NCI-H2029 (cell line): ENCODE measurements around the gene RNU7-1.
A peak's percentile ranks its signal among the peaks of the same experiment; 100 is the strongest.

Experiments
- DNase-seq: peaks from one replicate; lab custom pipeline; 2025; lab: John Stamatoyannopoulos, UW

The RNU7-1 gene

GRCh38 chr12:6917491-6918231, 26.0 kb upstream of the RNU7-1 start:
- DNase-seq = no peak

DNA sequence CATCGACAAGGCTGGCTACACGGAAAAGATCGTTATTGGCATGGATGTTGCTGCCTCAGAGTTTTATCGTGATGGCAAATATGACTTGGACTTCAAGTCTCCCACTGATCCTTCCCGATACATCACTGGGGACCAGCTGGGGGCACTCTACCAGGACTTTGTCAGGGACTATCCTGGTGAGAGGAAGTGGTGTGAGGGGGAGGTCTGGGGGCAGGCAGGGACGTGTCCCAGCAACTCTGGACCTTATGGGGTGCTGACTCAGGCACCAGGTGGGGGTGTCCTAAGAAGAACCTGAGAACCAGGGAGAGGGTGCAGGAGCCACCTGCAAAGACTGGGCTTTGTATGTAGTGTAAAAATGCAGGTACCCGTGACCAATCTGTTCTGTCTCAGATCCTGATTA, 24.0 kb upstream of the RNU7-1 start:
- no peak for DNase-seq

DNA sequence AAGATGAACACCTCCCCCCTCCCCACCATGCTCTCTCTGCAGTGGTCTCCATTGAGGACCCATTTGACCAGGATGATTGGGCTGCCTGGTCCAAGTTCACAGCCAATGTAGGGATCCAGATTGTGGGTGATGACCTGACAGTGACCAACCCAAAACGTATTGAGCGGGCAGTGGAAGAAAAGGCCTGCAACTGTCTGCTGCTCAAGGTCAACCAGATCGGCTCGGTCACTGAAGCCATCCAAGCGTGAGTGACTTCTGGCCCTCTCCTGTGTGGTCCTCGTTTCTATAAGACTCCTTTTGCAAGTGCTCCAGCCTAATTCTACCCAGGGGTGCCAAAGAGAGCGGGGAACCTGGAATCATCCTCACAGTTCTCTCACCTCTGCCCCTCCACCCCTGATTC, 22.1 kb upstream of the RNU7-1 start:
- no peak for DNase-seq

DNA sequence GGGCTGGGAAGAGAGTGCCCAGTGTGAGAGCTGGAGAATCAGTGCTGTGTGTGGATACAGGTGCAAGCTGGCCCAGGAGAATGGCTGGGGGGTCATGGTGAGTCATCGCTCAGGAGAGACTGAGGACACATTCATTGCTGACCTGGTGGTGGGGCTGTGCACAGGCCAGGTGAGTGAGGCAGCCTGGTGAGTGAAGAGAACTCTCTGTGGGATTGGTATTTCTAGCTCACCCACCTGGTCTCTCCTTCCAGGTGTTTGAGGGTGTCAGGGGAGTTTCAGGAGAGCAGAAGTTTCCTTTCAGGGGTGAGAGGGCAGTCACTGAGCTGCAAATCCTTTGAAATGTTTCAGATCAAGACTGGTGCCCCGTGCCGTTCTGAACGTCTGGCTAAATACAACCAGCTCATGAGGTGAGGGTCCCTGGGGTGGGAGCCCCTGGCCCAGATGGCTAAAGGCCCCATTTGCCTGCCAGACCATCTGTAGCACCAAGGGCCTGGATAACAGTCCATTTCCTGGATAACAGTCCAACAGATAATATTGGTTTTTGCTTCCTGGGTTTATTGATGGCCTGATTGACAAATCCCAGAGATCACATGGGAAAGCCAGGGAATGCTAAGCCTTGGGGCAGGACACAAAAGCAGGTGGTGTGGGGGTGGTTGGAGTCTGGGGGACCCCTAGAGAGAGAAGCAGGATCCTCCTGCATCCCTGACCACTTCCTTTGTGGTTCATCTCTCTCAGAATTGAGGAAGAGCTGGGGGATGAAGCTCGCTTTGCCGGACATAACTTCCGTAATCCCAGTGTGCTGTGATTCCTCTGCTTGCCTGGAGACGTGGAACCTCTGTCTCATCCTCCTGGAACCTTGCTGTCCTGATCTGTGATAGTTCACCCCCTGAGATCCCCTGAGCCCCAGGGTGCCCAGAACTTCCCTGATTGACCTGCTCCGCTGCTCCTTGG, 21.3 kb upstream of the RNU7-1 start:
- DNase-seq = no peak

GRCh38 chr12:6923003-6923732, 20.4 kb upstream of the RNU7-1 start:
- DNase-seq = no peak

- DNase-seq = no peak
Observed at GRCh38 chr12:6923851-6924250, 19.8 kb upstream of the RNU7-1 start.

GRCh38 chr12:6925239-6925539, 18.4 kb upstream of the RNU7-1 start:
- DNase-seq = no peak

DNA sequence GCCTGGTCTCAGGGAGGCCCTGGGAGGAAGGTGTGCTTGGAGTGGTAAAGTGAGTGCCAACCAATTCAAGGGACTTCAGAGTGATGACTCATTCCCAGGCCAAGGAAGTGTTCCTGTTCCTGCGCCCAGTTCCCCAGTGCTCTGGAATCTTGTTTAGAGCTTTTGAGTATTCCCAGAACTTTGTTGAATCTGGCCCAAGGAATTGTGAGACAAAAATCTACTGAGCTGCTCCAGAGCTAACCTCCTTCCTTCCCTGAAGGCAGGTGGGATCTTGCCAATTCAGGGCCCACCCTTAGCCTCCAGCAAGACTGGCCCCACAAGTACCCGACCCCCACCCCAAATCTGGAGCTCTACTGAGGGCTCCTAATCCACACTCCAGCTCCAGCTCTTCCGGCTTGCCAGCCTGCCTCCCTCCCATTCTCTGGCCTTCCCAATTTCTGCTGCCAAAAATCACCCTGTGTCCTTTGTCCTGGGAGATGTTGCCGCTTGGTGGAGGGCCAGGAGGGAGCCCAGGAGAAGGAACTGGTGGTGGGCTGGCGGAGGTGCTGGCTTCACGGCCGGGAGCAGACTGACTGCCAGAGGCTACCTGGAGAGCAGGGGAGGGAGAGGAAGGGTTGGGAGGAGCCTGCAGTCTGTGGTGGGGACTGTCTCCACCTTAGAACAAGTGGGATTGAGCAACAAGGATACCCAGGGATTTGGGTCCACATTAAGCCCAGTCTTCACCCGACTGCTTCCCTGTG, 17.9 kb upstream of the RNU7-1 start:
- peak; percentile 21 for DNase-seq

GRCh38 chr12:6927379-6928021, 16.1 kb upstream of the RNU7-1 start, which contains the start of gene ATN1:
Gene ATN1, plus strand, starts transcription at chr12:6927959. Its CDS starts 6,043 bp downstream, at chr12:6934002.
- DNase-seq = peak; percentile 71

DNA sequence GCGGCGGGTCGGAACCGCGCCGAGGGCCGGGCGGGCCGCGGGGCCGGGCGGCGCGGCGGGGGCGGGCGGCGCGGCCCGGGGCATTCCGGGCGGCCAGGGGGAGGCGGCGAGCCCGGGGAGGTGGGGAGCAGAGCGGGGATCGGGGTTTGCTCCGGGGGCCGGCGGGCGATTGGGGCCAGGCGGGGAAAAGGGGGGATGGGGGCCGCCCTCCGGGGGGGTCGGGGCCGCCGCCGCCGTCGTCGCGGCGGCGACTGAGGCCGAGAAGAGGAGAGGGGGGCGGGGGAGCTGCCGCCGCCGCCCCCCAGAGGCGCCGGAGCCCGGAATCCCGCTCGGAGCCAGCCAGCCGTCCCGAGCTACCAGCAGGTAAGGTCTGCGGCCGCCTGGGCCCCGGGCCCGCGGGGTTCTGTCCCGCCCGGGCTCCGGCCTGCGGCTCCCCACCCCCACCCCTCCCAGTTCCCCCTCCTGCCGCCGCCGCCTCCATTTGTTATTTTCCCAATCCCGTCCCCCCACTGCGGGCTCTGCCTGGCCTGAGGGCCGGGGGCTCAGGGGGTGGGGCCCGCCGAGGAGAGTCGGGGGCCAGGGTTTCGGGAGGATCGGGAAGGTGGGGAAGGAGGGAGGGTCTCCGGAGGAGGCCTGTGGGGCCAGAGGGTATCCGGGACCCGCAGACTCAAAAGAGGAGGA, 15.5 kb upstream of the RNU7-1 start:
- no peak for DNase-seq

- no peak for DNase-seq
Observed at GRCh38 chr12:6928703-6929407, 14.8 kb upstream of the RNU7-1 start.

GRCh38 chr12:6929466-6930452, 13.9 kb upstream of the RNU7-1 start:
- no peak for DNase-seq

- no peak for DNase-seq
Observed at GRCh38 chr12:6932766-6933165, 10.8 kb upstream of the RNU7-1 start.

DNA sequence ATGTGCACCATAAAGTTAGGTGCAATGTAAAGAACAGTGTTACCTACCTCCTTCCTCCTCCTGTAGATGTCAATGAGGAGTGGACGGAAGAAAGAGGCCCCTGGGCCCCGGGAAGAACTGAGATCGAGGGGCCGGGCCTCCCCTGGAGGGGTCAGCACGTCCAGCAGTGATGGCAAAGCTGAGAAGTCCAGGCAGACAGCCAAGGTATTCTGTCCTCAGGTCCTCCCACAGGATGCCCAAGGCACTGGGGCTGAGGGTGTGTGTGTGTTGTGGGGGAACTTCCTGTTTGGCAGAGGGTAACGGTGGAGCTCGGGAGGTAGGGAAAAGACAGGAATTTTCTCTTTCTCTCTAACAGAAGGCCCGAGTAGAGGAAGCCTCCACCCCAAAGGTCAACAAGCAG, 9.5 kb upstream of the RNU7-1 start:
- peak; percentile 38 for DNase-seq

GRCh38 chr12:6935371-6936193, 8.0 kb upstream of the RNU7-1 start:
- DNase-seq = no peak

- no peak for DNase-seq
Observed at GRCh38 chr12:6936194-6936635, 7.4 kb upstream of the RNU7-1 start.

DNA sequence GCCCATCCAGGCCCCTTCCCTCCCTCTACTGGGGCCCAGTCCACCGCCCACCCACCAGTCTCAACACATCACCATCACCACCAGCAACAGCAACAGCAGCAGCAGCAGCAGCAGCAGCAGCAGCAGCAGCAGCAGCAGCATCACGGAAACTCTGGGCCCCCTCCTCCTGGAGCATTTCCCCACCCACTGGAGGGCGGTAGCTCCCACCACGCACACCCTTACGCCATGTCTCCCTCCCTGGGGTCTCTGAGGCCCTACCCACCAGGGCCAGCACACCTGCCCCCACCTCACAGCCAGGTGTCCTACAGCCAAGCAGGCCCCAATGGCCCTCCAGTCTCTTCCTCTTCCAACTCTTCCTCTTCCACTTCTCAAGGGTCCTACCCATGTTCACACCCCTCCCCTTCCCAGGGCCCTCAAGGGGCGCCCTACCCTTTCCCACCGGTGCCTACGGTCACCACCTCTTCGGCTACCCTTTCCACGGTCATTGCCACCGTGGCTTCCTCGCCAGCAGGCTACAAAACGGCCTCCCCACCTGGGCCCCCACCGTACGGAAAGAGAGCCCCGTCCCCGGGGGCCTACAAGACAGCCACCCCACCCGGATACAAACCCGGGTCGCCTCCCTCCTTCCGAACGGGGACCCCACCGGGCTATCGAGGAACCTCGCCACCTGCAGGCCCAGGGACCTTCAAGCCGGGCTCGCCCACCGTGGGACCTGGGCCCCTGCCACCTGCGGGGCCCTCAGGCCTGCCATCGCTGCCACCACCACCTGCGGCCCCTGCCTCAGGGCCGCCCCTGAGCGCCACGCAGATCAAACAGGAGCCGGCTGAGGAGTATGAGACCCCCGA, 6.8 kb upstream of the RNU7-1 start:
- DNase-seq = no peak
